ENCODE measurements around the gene ARFGEF3. TPM values are rescaled to one million over a fixed set of nuclear protein-coding genes. Genes with fewer than 3 reads are reported as not detected.

ARFGEF3 gene
- total RNA-seq, 1 donor = under 0.01 TPM

DNA sequence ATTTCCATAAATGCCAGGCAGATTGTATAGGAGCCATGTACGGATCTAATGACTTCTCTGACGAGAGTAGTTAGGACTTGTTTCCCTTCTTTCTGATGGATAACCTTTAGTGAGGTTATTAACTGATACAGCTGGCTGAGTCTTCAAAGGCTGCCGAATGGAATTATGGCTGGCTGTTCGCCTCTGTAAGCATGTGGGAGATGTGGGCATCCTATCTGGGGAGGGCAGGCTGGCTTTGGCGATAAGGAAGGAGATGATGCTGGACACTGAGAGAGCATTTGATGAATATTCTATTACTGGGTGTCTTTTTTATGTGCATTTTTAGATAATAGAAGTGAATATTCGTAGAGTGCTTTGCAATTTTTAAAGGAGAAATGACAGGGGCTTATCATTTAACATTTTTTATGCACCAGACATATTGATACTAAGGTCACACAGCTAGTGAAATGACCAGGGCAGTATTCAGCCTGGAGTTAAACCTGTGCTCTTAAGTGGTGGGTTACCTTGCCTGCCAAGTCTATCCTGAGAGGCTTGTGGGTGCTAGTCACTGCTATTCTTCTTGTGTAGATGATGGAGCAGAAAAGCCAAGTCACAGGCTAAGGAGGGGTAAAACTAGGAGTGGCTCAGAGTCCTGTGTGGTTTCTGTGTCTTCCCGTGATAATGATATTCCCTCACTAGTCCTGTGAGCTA lies 53.5 kb downstream of the ARFGEF3 start:
- H3K4me3 ChIP-seq (ENCODE audit: low read length) = no peak overlapping the region
- H3K4me1 ChIP-seq (ENCODE audit: insufficient read depth, low read length) = no peaks in the 10 kb centered on the region
- H3K27me3 ChIP-seq (ENCODE audit: insufficient read depth, low read length) = no peaks in the 10 kb centered on the region
- H3K9me3 ChIP-seq (ENCODE audit: low read depth, low read length) = no peaks in the 10 kb centered on the region

DNA sequence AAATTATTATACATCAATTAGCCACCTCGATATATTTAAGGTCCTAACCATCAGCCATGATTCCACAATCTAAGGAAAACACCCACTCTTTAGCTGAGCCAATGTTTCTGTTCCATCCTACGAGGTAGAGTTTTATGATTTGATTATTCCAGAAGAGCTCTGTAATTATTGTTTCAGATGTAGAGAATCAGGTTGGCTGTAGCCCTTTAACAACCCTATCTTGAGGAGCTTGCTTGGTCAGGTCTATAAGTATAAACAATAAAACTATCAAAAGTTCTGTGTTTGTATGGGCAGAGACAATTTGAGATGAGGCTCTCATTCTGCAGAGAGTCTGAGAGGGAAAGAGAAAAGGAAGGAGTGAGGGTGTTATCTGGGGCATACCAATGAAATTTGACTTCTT lies 56.7 kb downstream of the ARFGEF3 start, which contains the start of gene PBOV1:
Gene PBOV1 (minus strand): TSS at position 43 of the 400 bp plus-strand sequence. CDS start 96 bp downstream, outside the sequence.
- H3K27me3 ChIP-seq (ENCODE audit: insufficient read depth, low read length) = no peaks in the 10 kb centered on the region
- H3K9me3 ChIP-seq (ENCODE audit: low read depth, low read length) = no peaks in the 10 kb centered on the region
- H3K4me3 ChIP-seq (ENCODE audit: low read length) = no peak within 1 kb of the TSS
- H3K4me1 ChIP-seq (ENCODE audit: insufficient read depth, low read length) = no peaks in the 10 kb centered on the region

DNA sequence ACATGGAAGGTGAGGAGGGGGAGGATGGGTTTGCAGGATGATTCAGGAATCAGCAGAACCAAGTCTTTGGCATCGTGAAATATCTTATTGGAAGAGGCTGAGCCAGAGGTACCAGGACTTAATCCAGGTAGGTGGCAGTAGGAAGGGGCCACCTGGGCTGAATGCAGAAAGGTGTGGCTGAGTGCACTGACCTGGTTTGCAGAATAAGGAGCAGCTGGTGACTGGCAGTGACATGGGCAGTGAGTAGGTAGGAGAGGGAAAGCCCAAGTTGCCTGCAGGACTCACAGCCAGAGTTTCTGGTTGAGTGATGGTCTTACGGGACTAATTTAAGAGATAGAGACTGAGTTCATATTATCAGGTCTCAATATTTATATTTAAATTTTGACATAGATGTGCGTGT lies 57.7 kb downstream of the ARFGEF3 start:
- no peaks in the 10 kb centered on the region for H3K4me1 ChIP-seq (ENCODE audit: insufficient read depth, low read length)
- H3K27me3 ChIP-seq (ENCODE audit: insufficient read depth, low read length) = no peaks in the 10 kb centered on the region
- H3K9me3 ChIP-seq (ENCODE audit: low read depth, low read length) = no peaks in the 10 kb centered on the region

DNA sequence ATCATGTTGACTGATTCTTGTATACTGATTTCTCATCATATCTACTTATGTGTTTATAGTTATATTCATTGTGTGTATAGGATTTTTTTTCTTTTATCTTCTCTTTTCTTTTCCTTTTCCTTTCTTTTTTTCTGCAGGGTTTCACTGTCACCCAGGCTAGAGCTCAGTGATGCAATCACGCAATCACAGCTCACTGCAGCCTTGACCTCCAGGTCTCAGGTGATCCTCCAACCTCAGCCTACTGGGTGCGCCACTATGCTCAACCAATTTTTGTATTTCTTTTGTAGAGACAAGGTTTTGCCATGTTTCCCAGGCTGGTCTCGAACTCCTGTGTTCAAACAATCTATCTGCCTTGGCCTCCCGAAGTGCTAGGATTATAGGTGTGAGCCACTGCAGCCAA lies 58.2 kb downstream of the ARFGEF3 start:
- Histone ChIP-seq H3K4me3 (ENCODE audit: low read length) (no peak overlapping the region), H3K27me3 (ENCODE audit: insufficient read depth, low read length) (no peaks in the 10 kb centered on the region), H3K4me1 (ENCODE audit: insufficient read depth, low read length) (no peaks in the 10 kb centered on the region), H3K9me3 (ENCODE audit: low read depth, low read length) (no peaks in the 10 kb centered on the region)

More for the DNA sequence above, 57.7 kb downstream of the ARFGEF3 start:
- H3K4me3 ChIP-seq (ENCODE audit: low read length) = no peak overlapping the region

DNA sequence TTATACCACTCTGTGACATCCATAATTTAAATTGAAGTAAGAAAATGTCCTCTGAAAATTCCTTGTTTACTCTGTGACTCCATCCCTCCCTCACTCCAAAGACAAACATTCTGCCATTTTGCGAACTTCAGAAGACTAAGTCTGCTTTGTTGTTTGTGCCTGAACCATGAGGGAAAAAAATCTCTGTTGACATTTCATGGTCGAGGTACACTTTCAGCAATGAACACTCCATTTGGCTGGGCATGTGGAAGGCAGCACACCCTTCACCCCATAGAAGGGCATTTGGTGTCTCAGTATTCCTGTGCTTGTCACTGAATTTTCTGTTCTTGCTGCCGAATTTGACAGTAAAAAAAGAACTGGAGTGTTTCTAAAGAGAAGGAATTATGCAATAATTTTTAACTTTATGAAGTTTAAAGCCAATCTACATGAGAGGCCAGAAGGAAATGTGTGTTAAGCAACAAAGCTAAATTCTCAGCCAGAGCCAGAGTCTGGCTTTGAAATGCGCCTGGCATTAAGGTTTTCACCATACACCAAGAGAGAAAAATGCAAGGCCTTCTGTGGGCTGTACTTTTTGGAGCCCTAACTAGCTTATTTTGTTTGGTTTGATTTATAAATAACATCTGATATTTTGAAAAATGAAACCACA lies 61.3 kb downstream of the ARFGEF3 start:
- Histone ChIP-seq H3K4me3 (ENCODE audit: low read length) (no peak overlapping the region), H3K4me1 (ENCODE audit: insufficient read depth, low read length) (no peaks in the 10 kb centered on the region), H3K9me3 (ENCODE audit: low read depth, low read length) (no peaks in the 10 kb centered on the region), H3K27me3 (ENCODE audit: insufficient read depth, low read length) (no peaks in the 10 kb centered on the region)

DNA sequence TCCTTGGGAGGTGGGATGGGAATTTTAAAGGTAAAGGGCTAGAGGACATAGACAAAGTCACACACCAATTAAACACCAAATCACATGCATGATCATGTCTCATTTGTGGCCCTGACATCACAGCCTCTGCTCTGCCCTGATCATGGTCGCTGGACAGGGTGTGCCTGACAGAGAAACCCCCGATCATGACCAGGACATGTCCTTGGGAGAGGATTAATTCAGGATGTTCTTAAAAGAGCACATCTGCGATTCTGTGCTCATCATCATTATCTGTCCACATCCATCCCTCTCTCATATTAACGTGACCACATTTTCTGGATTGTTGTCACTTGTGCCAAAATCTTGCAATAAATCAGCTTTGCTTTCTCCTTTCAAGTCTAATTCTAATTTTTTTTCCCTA lies 64.2 kb downstream of the ARFGEF3 start:
- no peak overlapping the region for H3K4me3 ChIP-seq (ENCODE audit: low read length)
- H3K9me3 ChIP-seq (ENCODE audit: low read depth, low read length) = no peaks in the 10 kb centered on the region
- no peaks in the 10 kb centered on the region for H3K4me1 ChIP-seq (ENCODE audit: insufficient read depth, low read length)
- no peaks in the 10 kb centered on the region for H3K27me3 ChIP-seq (ENCODE audit: insufficient read depth, low read length)

DNA sequence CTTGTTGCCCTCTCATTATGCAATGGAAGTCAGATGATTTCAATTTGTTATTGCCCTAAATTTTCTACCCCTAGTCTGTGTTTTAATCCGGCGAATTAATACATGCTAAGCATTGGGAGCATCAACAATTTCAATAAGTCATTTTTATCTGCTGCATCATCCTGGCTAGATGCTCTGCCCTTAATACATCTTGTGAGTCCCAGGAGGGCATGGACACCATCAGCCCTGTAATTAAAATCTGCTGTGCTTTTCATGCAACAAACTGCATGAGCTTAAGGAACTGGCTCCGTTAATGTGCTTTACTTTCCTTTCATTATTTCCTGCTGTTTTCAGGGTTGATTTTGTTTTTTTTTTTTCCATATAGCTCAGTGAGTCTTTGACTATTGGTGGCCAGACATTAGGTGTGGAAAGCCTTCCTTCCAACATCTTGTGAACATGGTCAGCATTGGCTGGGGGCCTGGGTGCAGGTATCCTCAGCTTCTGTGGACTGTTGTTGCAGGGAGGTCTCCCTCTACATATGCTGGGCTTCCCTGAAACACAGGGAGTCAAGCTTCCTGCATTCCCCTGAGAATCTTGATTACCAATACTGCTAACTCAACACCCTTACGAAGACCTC lies 65.1 kb downstream of the ARFGEF3 start:
- H3K9me3 ChIP-seq (ENCODE audit: low read depth, low read length) = no peaks in the 10 kb centered on the region
- H3K27me3 ChIP-seq (ENCODE audit: insufficient read depth, low read length) = no peaks in the 10 kb centered on the region
- no peaks in the 10 kb centered on the region for H3K4me1 ChIP-seq (ENCODE audit: insufficient read depth, low read length)
- H3K4me3 ChIP-seq (ENCODE audit: low read length) = no peak overlapping the region

DNA sequence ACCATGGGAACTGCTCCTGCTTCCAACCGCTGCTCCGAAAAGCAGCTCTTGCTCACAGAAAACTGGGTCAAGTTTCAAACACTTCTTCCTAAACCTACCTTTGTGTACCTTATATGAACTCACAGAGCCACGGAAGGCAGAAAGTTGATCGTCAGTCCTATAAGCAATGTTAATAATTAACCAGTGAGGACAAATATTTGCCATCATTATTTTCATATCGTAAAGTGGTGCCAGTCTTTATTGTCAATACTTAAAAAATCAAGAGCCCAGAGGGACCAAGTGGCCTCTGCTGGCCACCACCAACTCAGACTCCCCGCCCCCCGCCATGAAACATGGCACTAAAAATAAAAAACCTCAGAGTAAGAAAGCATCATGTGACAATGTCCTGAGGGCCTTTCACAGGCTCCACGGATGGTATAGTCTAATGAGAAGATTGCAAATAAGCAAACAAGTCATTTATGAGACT lies 65.6 kb downstream of the ARFGEF3 start:
- Histone ChIP-seq H3K9me3 (ENCODE audit: low read depth, low read length) (no peaks in the 10 kb centered on the region), H3K4me1 (ENCODE audit: insufficient read depth, low read length) (no peaks in the 10 kb centered on the region), H3K4me3 (ENCODE audit: low read length) (no peak overlapping the region), H3K27me3 (ENCODE audit: insufficient read depth, low read length) (no peaks in the 10 kb centered on the region)

DNA sequence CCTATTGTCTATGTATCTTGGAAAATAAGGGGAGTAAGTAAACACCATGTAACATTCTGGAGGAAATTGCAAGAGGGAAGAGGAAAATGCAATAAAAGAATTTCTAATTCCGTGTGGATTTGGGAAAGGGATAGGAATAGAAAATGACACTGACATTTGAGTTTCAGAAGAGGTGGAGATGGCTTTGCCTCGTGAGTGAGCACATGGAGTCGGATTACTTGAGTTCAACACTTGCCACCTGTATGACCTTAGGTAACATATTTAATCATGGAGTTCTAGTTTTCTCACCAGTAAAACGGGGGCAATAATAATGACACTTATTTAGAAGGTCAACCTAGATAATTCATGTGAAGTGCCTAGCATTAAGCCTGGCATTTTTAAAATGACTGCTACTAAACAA lies 67.3 kb downstream of the ARFGEF3 start:
- Histone ChIP-seq H3K4me1 (ENCODE audit: insufficient read depth, low read length) (no peaks in the 10 kb centered on the region), H3K27me3 (ENCODE audit: insufficient read depth, low read length) (no peaks in the 10 kb centered on the region), H3K9me3 (ENCODE audit: low read depth, low read length) (no peaks in the 10 kb centered on the region), H3K4me3 (ENCODE audit: low read length) (no peak overlapping the region)

DNA sequence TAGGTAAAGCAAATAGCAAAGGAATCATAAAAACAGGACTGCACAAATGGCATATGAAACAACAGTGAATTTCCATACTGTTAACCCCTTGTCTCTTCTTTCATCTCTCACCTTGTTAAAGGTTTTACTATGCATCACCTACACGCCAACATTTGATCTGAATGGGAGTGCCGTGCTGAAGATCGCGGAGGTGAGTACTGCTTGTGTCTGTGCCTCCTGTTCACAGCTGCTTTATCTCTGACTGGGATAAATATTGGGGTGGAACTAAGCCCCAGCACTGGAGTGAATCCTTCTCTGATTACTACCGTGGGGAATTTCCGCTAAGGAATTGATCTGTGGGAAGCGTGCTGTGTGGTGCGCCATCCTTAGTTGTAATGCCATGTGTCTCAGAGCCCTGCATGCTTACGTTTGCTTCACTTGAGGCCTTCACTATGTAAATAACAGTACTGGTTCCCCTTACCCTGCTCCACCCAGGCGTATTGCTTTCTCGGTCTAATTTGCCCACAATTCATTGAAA lies 68.0 kb downstream of the ARFGEF3 start:
- no peaks in the 10 kb centered on the region for H3K4me1 ChIP-seq (ENCODE audit: insufficient read depth, low read length)
- H3K4me3 ChIP-seq (ENCODE audit: low read length) = no peak overlapping the region
- H3K27me3 ChIP-seq (ENCODE audit: insufficient read depth, low read length) = no peaks in the 10 kb centered on the region
- no peaks in the 10 kb centered on the region for H3K9me3 ChIP-seq (ENCODE audit: low read depth, low read length)

DNA sequence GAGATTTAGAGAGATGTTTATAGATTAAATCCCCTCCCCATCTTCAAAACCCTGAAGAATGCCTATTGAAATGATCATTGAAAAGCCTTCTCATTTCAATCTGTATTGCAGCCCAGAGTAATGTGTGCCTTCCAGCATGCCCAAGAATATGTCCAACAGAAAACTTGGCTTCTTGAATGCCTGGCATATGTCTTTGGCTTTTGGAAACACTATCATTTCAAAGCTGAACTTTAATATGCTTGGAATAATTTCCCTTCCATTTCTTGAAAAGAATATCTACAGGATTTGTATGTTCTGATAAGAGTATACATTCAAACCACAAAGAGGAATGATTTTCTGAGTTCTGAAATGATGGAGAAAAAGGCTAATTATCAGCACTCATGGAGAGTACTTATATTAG lies 68.5 kb downstream of the ARFGEF3 start:
- H3K27me3 ChIP-seq (ENCODE audit: insufficient read depth, low read length) = no peaks in the 10 kb centered on the region
- no peaks in the 10 kb centered on the region for H3K9me3 ChIP-seq (ENCODE audit: low read depth, low read length)
- H3K4me3 ChIP-seq (ENCODE audit: low read length) = no peak overlapping the region
- H3K4me1 ChIP-seq (ENCODE audit: insufficient read depth, low read length) = no peaks in the 10 kb centered on the region

DNA sequence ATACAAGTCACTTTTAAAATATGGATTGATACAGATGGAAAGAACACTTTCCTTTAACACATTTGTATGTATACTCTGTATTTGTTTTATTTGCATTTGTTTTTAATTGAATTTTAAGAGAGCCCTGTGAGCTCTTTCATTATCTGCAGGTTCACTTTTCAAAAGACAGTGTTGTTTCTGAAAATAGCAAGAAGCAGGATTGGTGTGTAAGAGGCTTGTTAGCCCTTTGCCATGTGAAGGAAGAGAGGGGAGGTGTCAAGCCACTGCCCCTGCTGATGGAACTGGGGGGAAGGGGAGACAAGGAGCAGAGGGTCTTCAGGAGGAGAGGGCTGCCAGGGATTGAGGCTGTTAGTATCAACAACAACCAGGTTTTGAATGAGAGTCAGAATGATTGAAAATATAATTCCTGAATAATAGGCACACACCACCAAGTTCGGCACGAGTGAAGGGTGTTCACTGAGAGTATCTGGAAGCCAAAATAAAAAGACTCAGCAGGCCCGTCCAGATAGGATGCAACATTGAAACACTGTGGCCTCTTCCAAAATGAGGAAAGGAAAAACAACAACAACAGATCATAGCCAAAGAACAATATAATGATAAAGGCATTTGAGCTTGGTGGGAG lies 69.1 kb downstream of the ARFGEF3 start:
- H3K4me3 ChIP-seq (ENCODE audit: low read length) = no peak overlapping the region
- no peaks in the 10 kb centered on the region for H3K4me1 ChIP-seq (ENCODE audit: insufficient read depth, low read length)
- H3K27me3 ChIP-seq (ENCODE audit: insufficient read depth, low read length) = no peaks in the 10 kb centered on the region
- no peaks in the 10 kb centered on the region for H3K9me3 ChIP-seq (ENCODE audit: low read depth, low read length)

DNA sequence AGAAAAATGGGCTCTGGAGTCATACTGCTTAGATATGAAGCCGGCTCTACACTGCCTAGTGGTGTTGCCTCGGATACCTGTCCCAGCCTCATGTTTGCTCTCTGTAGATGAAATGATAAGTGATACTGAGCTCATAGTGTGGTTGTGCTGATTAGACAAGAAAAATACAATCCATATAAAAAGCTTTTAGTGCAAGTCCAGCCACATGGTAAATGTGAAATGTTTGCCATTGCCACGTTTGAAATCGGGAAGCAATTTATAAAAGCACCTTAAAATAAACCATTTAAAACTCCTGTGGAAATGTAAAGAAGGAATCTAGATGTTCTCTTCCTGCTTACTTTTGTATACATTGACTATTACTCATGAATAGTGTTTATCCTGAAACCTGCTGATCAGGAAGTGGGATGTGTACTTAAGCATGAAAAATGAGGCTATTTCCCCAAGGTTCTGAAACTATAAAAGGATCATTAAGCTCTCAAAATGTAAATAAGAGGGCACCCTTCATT lies 69.7 kb downstream of the ARFGEF3 start:
- no peaks in the 10 kb centered on the region for H3K4me1 ChIP-seq (ENCODE audit: insufficient read depth, low read length)
- H3K27me3 ChIP-seq (ENCODE audit: insufficient read depth, low read length) = no peaks in the 10 kb centered on the region
- H3K4me3 ChIP-seq (ENCODE audit: low read length) = no peak overlapping the region
- no peaks in the 10 kb centered on the region for H3K9me3 ChIP-seq (ENCODE audit: low read depth, low read length)

DNA sequence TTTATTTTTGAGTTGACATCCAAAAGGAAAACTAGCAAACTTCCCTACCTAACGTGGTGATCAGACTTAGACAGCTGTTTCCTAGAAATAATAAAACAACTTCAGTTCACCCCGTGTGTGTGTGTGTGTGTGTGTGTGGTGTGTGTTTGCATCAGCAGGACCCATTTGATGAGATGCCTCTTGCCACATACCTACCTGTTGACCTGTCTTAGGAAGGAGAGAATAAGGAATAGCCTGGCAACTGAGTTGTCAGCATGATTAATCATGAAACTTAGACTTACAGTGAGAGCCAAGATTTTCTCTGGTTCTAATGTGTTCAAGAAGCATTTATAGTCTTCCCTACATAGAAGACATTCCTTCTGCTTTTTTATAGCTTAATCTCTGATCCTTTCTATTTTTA lies 72.6 kb downstream of the ARFGEF3 start:
- no peak overlapping the region for H3K4me3 ChIP-seq (ENCODE audit: low read length)
- H3K9me3 ChIP-seq (ENCODE audit: low read depth, low read length) = no peaks in the 10 kb centered on the region
- H3K27me3 ChIP-seq (ENCODE audit: insufficient read depth, low read length) = no peaks in the 10 kb centered on the region
- no peaks in the 10 kb centered on the region for H3K4me1 ChIP-seq (ENCODE audit: insufficient read depth, low read length)

DNA sequence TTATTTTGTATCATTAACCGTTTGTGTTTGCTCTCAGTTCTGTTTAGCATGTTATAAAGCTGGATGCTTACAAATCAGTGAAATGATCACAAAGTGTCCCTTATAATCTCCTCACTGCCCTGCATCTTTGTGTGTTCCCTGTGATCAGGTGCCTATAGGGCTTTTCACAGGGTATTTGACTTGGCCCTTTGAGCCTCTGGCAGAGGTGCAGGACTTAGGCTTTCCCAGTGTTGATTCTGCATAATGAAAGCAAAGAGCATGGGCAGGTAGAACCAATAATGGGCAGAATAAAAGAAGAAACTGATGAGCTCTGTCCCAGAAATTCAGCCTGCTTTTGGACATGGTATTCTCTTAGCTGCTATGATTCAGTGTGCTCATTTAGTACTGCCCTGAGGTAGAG lies 73.5 kb downstream of the ARFGEF3 start:
- H3K9me3 ChIP-seq (ENCODE audit: low read depth, low read length) = no peaks in the 10 kb centered on the region
- no peaks in the 10 kb centered on the region for H3K27me3 ChIP-seq (ENCODE audit: insufficient read depth, low read length)
- no peaks in the 10 kb centered on the region for H3K4me1 ChIP-seq (ENCODE audit: insufficient read depth, low read length)
- H3K4me3 ChIP-seq (ENCODE audit: low read length) = no peak overlapping the region

Measured in mononuclear cell (primary cell).